GM23248 (cell line): ENCODE data around the gene PIGM. TPM values are rescaled to one million over a fixed set of nuclear protein-coding genes. Genes with fewer than 3 reads are reported as not detected.
A peak's percentile ranks its signal among the peaks of the same experiment; 100 is the strongest.

ENCODE experiments used
- DNase-seq: peaks from one replicate; pipeline ENCODE4 v3.0.0-alpha.2; 2015
- H2AFZ ChIP-seq: fragments of 200-600 bp; sonication (generic); 2 replicates; pipeline ENCODE4 v1.6.1; 2016; ENCODE audit warnings: antibody characterized with exemption
- H3F3A ChIP-seq: fragments of 200-600 bp; sonication (generic); 2 replicates; pipeline ENCODE4 v1.6.1; 2016; ENCODE audit warnings: mild to moderate bottlenecking, antibody characterized with exemption, mixed run types; ENCODE audit not compliant: insufficient read depth
- H3K27ac ChIP-seq: fragments of 200-600 bp; sonication (generic); 2 replicates; pipeline ENCODE4 v1.5.1; 2016; ENCODE audit warnings: mild to moderate bottlenecking
- H3K27me3 ChIP-seq: fragments of 200-600 bp; sonication (generic); replicated peaks from 2 replicates; pipeline ENCODE4 v1.6.1; 2016; ENCODE audit warnings: mild to moderate bottlenecking; ENCODE audit not compliant: insufficient read depth
- H3K36me3 ChIP-seq: fragments of 200-600 bp; sonication (generic); 2 replicates; pipeline ENCODE4 v1.6.1; 2016; ENCODE audit warnings: low read depth, mild to moderate bottlenecking
- H3K4me1 ChIP-seq: fragments of 200-600 bp; sonication (generic); 2 replicates; pipeline ENCODE4 v1.6.1; 2016; ENCODE audit warnings: mild to moderate bottlenecking; ENCODE audit not compliant: insufficient read depth
- H3K4me2 ChIP-seq: fragments of 200-600 bp; sonication (generic); one replicate; pipeline ENCODE4 v1.6.1; 2016; ENCODE audit warnings: mild to moderate bottlenecking; ENCODE audit not compliant: unreplicated experiment
- H3K4me3 ChIP-seq: fragments of 200-600 bp; sonication (generic); 2 replicates; pipeline ENCODE4 v1.5.1; 2016; ENCODE audit warnings: mild to moderate bottlenecking
- H3K79me2 ChIP-seq: fragments of 200-600 bp; sonication (generic); 2 replicates; pipeline ENCODE4 v1.6.1; 2016; ENCODE audit warnings: mild to moderate bottlenecking; ENCODE audit not compliant: insufficient read depth
- H3K9ac ChIP-seq: fragments of 200-600 bp; sonication (generic); 2 replicates; pipeline ENCODE4 v1.6.1; 2016; ENCODE audit warnings: mild to moderate bottlenecking
- H3K9me2 ChIP-seq: fragments of 200-600 bp; sonication (generic); 2 replicates; pipeline ENCODE4 v1.6.1; 2016; ENCODE audit warnings: mixed run types, mild to moderate bottlenecking, moderate library complexity; ENCODE audit not compliant: insufficient read depth
- H3K9me3 ChIP-seq: fragments of 200-600 bp; sonication (generic); one replicate; pipeline ENCODE4 v1.6.1; 2017; ENCODE audit warnings: low read depth
- H4K20me1 ChIP-seq: fragments of 200-600 bp; sonication (generic); 2 replicates; pipeline ENCODE4 v1.6.0; 2016; ENCODE audit not compliant: insufficient read depth
- EZH2 ChIP-seq: fragments of 200-600 bp; sonication (generic); IDR thresholded peaks from 2 replicates; pipeline ENCODE4 v1.6.1; 2018; ENCODE audit warnings: antibody characterized with exemption, mild to moderate bottlenecking; ENCODE audit not compliant: insufficient read depth, poor library complexity, severe bottlenecking
- EZH2phosphoT487 ChIP-seq: fragments of 200-600 bp; sonication (generic); IDR thresholded peaks from 2 replicates; pipeline ENCODE4 v1.6.1; 2018; ENCODE audit warnings: antibody characterized with exemption, moderate library complexity, mild to moderate bottlenecking, low read depth; ENCODE audit not compliant: insufficient read depth
- WGBS, 2 experiments: methylation state at CpG; one replicate each; pipeline ENCODE4 v1.1.6; 2015 to 2017; ENCODE audit warnings: low lambda C conversion rate in 2 of 2, low coverage in 1 of 2; ENCODE audit errors: missing lambda C conversion rate in 2 of 2; 5-methylcytosine and 5-hydroxymethylcytosine counted together
- in situ Hi-C: fragments of 300-500 bp; cut with MboI; formaldehyde crosslinking; loops from 2 replicates; pipeline ENCODE4 v1.15.0; 2020
- polyA plus RNA-seq: library from polyadenylated mRNA; unstranded; fragments of >200 nt; fragmentation: Nextera tagmentation; extraction: Ambion mirVana; gene quantifications from 2 replicates; pipeline ENCODE4 v1.2.1, GENCODE V29; 2016
- total RNA-seq: library from RNA; depleted of rRNA; stranded (reverse); fragments of >200 nt; shearing (Covaris generic); gene quantifications from 2 replicates; pipeline ENCODE4 v1.2.3, GENCODE V29; 2014; rRNA removed

PIGM gene
- 4.8 and 5.5 TPM in 2 replicates for total RNA-seq
- 5.4 and 5.7 TPM in 2 replicates for polyA plus RNA-seq

- Histone ChIP-seq H3K27me3 (no peaks in the 10 kb centered on the region), H3K4me3 (peak within 1 kb of the TSS; percentile 99), H3K9me3 (no peaks in the 10 kb centered on the region), H3K9me2 (no peaks in the 10 kb centered on the region), H3K79me2 (peaks cover 24% of the 10 kb centered on the region), H3K4me2 (peak within 1 kb of the TSS; percentile 95), H3K27ac (no peak within 1 kb of the TSS), H4K20me1 (no peaks in the 10 kb centered on the region), H3F3A (no peaks in the 10 kb centered on the region), H3K4me1 (peaks cover 4% of the 10 kb centered on the region; the same call in 1 of the 2 replicates), H3K9ac (peak within 1 kb of the TSS; percentile 80), H2AFZ (peak within 1 kb of the TSS; percentile 99), H3K36me3 (no peaks in the 10 kb centered on the region)
- WGBS, 2 experiments = 1% methylated on average over 54 to 60 of the region's 60 CpGs
- in situ Hi-C loops = no loop called here
- TF ChIP-seq EZH2phosphoT487 (no peak), EZH2 (no peak)
- DNase-seq = peak; percentile 95
These were observed at the start of gene PIGM for GRCh38 chr1:160031365-160032164. Gene PIGM (minus strand): TSS chr1:160031990. CDS start chr1:160031739, 251 bp downstream.

GRCh38 chr1:160081261-160081936, 49.6 kb upstream of the PIGM start, which contains the start of gene KCNJ9:
Gene KCNJ9 (plus strand): TSS chr1:160081538. CDS start chr1:160084031, 2,493 bp downstream.
- Histone ChIP-seq H4K20me1 (no peaks in the 10 kb centered on the region), H3K4me3 (no peak within 1 kb of the TSS), H3K9ac (no peak within 1 kb of the TSS), H3K9me3 (no peaks in the 10 kb centered on the region), H3K4me1 (no peaks in the 10 kb centered on the region), H3K27ac (no peak within 1 kb of the TSS), H3K27me3 (peaks cover 51% of the 10 kb centered on the region), H3K79me2 (no peaks in the 10 kb centered on the region), H3K4me2 (no peak within 1 kb of the TSS), H3K36me3 (no peaks in the 10 kb centered on the region), H3K9me2 (no peaks in the 10 kb centered on the region), H3F3A (no peaks in the 10 kb centered on the region), H2AFZ (no peak within 1 kb of the TSS)
- DNase-seq = peak; percentile 48
- in situ Hi-C loops = no loop called here
- 24 to 25% methylated on average over 14 of the region's 14 CpGs for WGBS, 2 experiments
- TF ChIP-seq EZH2phosphoT487 (no peak), EZH2 (no peak)

DNA sequence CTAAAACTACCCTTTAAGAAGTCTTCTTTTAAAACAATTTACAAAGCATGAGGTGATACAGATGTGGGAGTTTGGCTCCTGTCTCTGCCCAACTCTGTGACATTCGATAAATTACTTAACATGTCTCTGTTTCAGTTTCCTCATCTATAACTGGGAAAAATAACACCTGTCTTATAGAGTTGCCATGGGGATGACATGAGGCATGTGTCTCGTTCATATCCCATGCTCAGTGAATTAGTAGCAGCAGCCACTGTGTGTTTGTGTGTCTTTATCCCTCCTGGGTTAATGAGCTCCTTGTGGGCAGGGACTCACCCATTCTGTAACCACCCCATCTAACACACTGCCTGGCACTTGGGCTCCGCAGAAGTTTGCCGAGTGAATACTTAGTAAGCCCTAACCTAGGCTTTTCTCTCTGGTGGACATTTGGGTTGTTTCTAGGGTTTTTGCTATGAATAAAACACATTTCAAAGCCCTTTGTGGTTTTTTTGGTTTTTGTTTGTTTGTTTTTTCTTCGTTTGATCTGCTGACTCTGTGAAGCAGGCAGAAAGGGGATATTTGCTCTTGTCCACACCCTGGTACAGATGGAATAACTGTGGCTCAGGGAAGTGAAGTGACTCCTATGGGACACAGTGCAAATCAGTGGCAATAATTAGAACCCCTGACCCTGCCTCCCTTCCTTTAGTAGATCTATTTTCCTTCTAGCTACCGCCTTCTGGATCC, 48.8 kb upstream of the PIGM start:
- TF ChIP-seq EZH2 (no peak), EZH2phosphoT487 (no peak)
- no peak overlapping the region for H3K27ac ChIP-seq
- H3K27me3 ChIP-seq = peaks cover 56% of the 10 kb centered on the region
- H3K4me3 ChIP-seq = no peak overlapping the region
- H3K4me1 ChIP-seq = no peaks in the 10 kb centered on the region
- no peaks in the 10 kb centered on the region for H3K79me2 ChIP-seq
- no peak for DNase-seq
- no peak overlapping the region for H3K9ac ChIP-seq
- no peak overlapping the region for H2AFZ ChIP-seq
- H3K36me3 ChIP-seq = no peaks in the 10 kb centered on the region
- H3K9me2 ChIP-seq = no peaks in the 10 kb centered on the region
- in situ Hi-C loops = no loop called here
- H3F3A ChIP-seq = no peaks in the 10 kb centered on the region
- no peaks in the 10 kb centered on the region for H3K9me3 ChIP-seq
- WGBS, 2 experiments = 46 to 51% methylated on average over 6 of the region's 6 CpGs
- H4K20me1 ChIP-seq = no peaks in the 10 kb centered on the region
- H3K4me2 ChIP-seq = no peak overlapping the region

DNA sequence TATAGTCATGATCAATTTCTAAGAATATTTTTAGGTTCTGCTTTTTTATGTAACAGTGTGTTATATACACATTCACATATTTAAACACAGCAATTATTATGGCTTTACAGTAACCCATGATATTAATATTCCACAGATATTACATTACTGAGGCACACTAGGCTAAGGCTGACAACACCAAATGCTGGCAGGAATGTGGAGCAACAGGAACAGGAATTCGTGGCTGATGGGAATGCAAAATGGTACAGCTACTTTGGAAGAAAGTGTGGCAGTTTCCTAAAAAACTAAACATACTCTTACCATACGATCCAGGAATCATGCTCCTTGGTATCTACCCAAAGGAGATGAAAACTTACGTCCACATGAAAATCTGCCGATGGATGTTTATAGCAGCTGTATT, 47.7 kb upstream of the PIGM start:
- no peak overlapping the region for H3K4me2 ChIP-seq

More for the DNA sequence above, 47.7 kb upstream of the PIGM start:
- no peak overlapping the region for H3K4me3 ChIP-seq
- H2AFZ ChIP-seq = no peak overlapping the region
- no peaks in the 10 kb centered on the region for H3F3A ChIP-seq
- no peak overlapping the region for H3K9ac ChIP-seq
- no peaks in the 10 kb centered on the region for H3K79me2 ChIP-seq
- 55 to 57% methylated on average over 4 of the region's 4 CpGs for WGBS, 2 experiments
- in situ Hi-C loops = no loop called here
- H3K4me1 ChIP-seq = no peaks in the 10 kb centered on the region
- no peak for DNase-seq
- no peaks in the 10 kb centered on the region for H3K9me2 ChIP-seq
- H3K9me3 ChIP-seq = no peaks in the 10 kb centered on the region
- H3K27ac ChIP-seq = no peak overlapping the region
- TF ChIP-seq EZH2 (no peak), EZH2phosphoT487 (no peak)
- no peaks in the 10 kb centered on the region for H4K20me1 ChIP-seq
- H3K36me3 ChIP-seq = no peaks in the 10 kb centered on the region
- peaks cover 56% of the 10 kb centered on the region for H3K27me3 ChIP-seq
